GM12878 (cell line): ENCODE results near the gene ELN.

Experiments
- ATF3 ChIP-seq: IDR thresholded peaks from 2 replicates; pipeline ENCODE4 v1.6.1; 2011; ENCODE audit warnings: low read depth, mild to moderate bottlenecking, low read length, moderate library complexity, borderline replicate concordance; ENCODE audit errors: extremely low read depth
- CTCF ChIP-seq, 3 experiments: IDR thresholded peaks in 2 of 3; conservative IDR thresholded peaks in 1 of 3; 2 replicates each; pipeline ENCODE4 v1.5.1; 2011; ENCODE audit warnings: low read depth in 3 of 3, low read length in 3 of 3, mild to moderate bottlenecking in 3 of 3, control low read depth in 2 of 3, moderate library complexity in 2 of 3, inconsistent platforms in 1 of 3, mixed read lengths in 1 of 3; ENCODE audit not compliant: control insufficient read depth in 2 of 3, insufficient read depth in 1 of 3; ENCODE audit errors: extremely low read depth in 1 of 3
- EGR1 ChIP-seq, 2 experiments: IDR thresholded peaks; 1 replicate in 1 of 2; 2 replicates in 1 of 2; pipeline ENCODE4 v1.6.1; 2011 to 2012; ENCODE audit warnings: low read depth in 2 of 2, low read length in 2 of 2, borderline replicate concordance in 1 of 2, mild to moderate bottlenecking in 1 of 2, moderate library complexity in 1 of 2
- EP300 ChIP-seq, 2 experiments: fragments of 150-350 bp in 1 of 2; IDR thresholded peaks; 2 replicates each; pipeline ENCODE4 v1.6.1; 2011 to 2012; ENCODE audit warnings: low read depth in 2 of 2, low read length in 2 of 2, borderline replicate concordance in 1 of 2, improper control_type of control experiment in 1 of 2, inconsistent platforms in 1 of 2; ENCODE audit not compliant: control insufficient read depth in 1 of 2
- MAX ChIP-seq: IDR thresholded peaks from 2 replicates; pipeline ENCODE4 v1.6.1; 2012; ENCODE audit warnings: low read depth, low read length, improper control_type of control experiment
- NBN ChIP-seq: fragments of 450-650 bp; IDR thresholded peaks from 2 replicates; pipeline ENCODE4 v1.6.1; 2016
- POLR2A ChIP-seq: IDR thresholded peaks from 2 replicates; pipeline ENCODE4 v1.6.1; 2011; ENCODE audit warnings: low read depth, mild to moderate bottlenecking, low read length
- POLR2AphosphoS5 ChIP-seq: IDR thresholded peaks from 2 replicates; pipeline ENCODE4 v1.6.1; 2011; ENCODE audit warnings: mild to moderate bottlenecking, low read length, inconsistent platforms
- SPI1 ChIP-seq: IDR thresholded peaks from 2 replicates; pipeline ENCODE4 v1.6.1; 2011; ENCODE audit warnings: low read depth, mild to moderate bottlenecking, low read length, moderate library complexity, borderline replicate concordance; ENCODE audit not compliant: insufficient read depth
- SRF ChIP-seq, 2 experiments: IDR thresholded peaks; 2 replicates each; pipeline ENCODE4 v1.6.1; 2011; ENCODE audit warnings: low read depth in 2 of 2, low read length in 2 of 2, mild to moderate bottlenecking in 1 of 2, moderate library complexity in 1 of 2
- ZZZ3 ChIP-seq: IDR thresholded peaks from 2 replicates; pipeline ENCODE4 v1.6.1; 2011; ENCODE audit warnings: low read depth; ENCODE audit not compliant: control insufficient read depth, insufficient read length

GRCh38 chr7:74078461-74078860, 50.5 kb downstream of the ELN start:
- TF ChIP-seq POLR2AphosphoS5 (no peak), EGR1 (IDR thresholded peaks at IDR 0.05; ENCODE audit: borderline replicate concordance in 1 of 2, low read depth in 2 of 2, low read length in 2 of 2) (no peak), CTCF (IDR thresholded peaks at IDR 0.05 in 2 of 3, conservative IDR thresholded peaks at IDR 0.05 in 1 of 3; ENCODE audit: control insufficient read depth in 2 of 3, extremely low read depth in 1 of 3, insufficient read depth in 1 of 3, low read depth in 3 of 3, low read length in 3 of 3) (no peak), POLR2A (no peak), EP300 (IDR thresholded peaks at IDR 0.05; ENCODE audit: borderline replicate concordance in 1 of 2, control insufficient read depth in 1 of 2, low read depth in 2 of 2, low read length in 2 of 2) (no peak), ZZZ3 (no peak), SPI1 (no peak), MAX (no peak), NBN (no peak), SRF (IDR thresholded peaks at IDR 0.05; ENCODE audit: low read depth in 2 of 2, low read length in 2 of 2) (no peak), ATF3 (no peak)
